GM12878 (cell line): ENCODE data around the gene LRP1.

Source experiments
- NFYB ChIP-seq: IDR thresholded peaks from 2 replicates; pipeline ENCODE4 v1.6.1; 2011; ENCODE audit warnings: low read depth, mild to moderate bottlenecking, low read length, improper control_type of control experiment, moderate library complexity; ENCODE audit not compliant: insufficient read depth
- SUPT20H ChIP-seq: IDR thresholded peaks from 2 replicates; pipeline ENCODE4 v1.6.1; 2011; ENCODE audit warnings: low read depth, mild to moderate bottlenecking, low read length, moderate library complexity, borderline replicate concordance; ENCODE audit not compliant: control insufficient read depth
- TF ChIP-seq, protein P1 (sequence below): fragments of 450-650 bp; formaldehyde crosslinking; IDR thresholded peaks from 2 replicates; pipeline ENCODE4 v1.4.0; 2020; ENCODE audit warnings: mild to moderate bottlenecking, moderate library complexity
- TF ChIP-seq, protein P2 (sequence below): fragments of 450-650 bp; IDR thresholded peaks from 2 replicates; pipeline ENCODE4 v1.6.1; 2017; ENCODE audit warnings: mild to moderate bottlenecking, moderate library complexity
- TF ChIP-seq, protein P3 (sequence below): fragments of 450-650 bp; formaldehyde crosslinking; IDR thresholded peaks from 2 replicates; pipeline ENCODE4 v1.4.0; 2022; ENCODE audit warnings: mild to moderate bottlenecking, moderate library complexity
- TF ChIP-seq, protein P4 (sequence below), 3 experiments: IDR thresholded peaks in 2 of 3; conservative IDR thresholded peaks in 1 of 3; 2 replicates each; pipeline ENCODE4 v1.5.1; 2011; ENCODE audit warnings: low read depth in 3 of 3, low read length in 3 of 3, mild to moderate bottlenecking in 3 of 3, control low read depth in 2 of 3, moderate library complexity in 2 of 3, inconsistent platforms in 1 of 3, mixed read lengths in 1 of 3; ENCODE audit not compliant: control insufficient read depth in 2 of 3, insufficient read depth in 1 of 3; ENCODE audit errors: extremely low read depth in 1 of 3
- TF ChIP-seq, protein P5 (sequence below): fragments of 450-650 bp; IDR thresholded peaks from 2 replicates; pipeline ENCODE4 v1.6.1; 2017; ENCODE audit warnings: mild to moderate bottlenecking

- TF ChIP-seq, protein P1, sequence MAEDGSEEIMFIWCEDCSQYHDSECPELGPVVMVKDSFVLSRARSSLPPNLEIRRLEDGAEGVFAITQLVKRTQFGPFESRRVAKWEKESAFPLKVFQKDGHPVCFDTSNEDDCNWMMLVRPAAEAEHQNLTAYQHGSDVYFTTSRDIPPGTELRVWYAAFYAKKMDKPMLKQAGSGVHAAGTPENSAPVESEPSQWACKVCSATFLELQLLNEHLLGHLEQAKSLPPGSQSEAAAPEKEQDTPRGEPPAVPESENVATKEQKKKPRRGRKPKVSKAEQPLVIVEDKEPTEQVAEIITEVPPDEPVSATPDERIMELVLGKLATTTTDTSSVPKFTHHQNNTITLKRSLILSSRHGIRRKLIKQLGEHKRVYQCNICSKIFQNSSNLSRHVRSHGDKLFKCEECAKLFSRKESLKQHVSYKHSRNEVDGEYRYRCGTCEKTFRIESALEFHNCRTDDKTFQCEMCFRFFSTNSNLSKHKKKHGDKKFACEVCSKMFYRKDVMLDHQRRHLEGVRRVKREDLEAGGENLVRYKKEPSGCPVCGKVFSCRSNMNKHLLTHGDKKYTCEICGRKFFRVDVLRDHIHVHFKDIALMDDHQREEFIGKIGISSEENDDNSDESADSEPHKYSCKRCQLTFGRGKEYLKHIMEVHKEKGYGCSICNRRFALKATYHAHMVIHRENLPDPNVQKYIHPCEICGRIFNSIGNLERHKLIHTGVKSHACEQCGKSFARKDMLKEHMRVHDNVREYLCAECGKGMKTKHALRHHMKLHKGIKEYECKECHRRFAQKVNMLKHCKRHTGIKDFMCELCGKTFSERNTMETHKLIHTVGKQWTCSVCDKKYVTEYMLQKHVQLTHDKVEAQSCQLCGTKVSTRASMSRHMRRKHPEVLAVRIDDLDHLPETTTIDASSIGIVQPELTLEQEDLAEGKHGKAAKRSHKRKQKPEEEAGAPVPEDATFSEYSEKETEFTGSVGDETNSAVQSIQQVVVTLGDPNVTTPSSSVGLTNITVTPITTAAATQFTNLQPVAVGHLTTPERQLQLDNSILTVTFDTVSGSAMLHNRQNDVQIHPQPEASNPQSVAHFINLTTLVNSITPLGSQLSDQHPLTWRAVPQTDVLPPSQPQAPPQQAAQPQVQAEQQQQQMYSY, result no peak
- no peak for TF ChIP-seq SUPT20H
- TF ChIP-seq, protein P2, sequence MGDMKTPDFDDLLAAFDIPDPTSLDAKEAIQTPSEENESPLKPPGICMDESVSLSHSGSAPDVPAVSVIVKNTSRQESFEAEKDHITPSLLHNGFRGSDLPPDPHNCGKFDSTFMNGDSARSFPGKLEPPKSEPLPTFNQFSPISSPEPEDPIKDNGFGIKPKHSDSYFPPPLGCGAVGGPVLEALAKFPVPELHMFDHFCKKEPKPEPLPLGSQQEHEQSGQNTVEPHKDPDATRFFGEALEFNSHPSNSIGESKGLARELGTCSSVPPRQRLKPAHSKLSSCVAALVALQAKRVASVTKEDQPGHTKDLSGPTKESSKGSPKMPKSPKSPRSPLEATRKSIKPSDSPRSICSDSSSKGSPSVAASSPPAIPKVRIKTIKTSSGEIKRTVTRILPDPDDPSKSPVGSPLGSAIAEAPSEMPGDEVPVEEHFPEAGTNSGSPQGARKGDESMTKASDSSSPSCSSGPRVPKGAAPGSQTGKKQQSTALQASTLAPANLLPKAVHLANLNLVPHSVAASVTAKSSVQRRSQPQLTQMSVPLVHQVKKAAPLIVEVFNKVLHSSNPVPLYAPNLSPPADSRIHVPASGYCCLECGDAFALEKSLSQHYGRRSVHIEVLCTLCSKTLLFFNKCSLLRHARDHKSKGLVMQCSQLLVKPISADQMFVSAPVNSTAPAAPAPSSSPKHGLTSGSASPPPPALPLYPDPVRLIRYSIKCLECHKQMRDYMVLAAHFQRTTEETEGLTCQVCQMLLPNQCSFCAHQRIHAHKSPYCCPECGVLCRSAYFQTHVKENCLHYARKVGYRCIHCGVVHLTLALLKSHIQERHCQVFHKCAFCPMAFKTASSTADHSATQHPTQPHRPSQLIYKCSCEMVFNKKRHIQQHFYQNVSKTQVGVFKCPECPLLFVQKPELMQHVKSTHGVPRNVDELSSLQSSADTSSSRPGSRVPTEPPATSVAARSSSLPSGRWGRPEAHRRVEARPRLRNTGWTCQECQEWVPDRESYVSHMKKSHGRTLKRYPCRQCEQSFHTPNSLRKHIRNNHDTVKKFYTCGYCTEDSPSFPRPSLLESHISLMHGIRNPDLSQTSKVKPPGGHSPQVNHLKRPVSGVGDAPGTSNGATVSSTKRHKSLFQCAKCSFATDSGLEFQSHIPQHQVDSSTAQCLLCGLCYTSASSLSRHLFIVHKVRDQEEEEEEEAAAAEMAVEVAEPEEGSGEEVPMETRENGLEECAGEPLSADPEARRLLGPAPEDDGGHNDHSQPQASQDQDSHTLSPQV, result no peak
- no peak for TF ChIP-seq NFYB
- TF ChIP-seq, protein P3, sequence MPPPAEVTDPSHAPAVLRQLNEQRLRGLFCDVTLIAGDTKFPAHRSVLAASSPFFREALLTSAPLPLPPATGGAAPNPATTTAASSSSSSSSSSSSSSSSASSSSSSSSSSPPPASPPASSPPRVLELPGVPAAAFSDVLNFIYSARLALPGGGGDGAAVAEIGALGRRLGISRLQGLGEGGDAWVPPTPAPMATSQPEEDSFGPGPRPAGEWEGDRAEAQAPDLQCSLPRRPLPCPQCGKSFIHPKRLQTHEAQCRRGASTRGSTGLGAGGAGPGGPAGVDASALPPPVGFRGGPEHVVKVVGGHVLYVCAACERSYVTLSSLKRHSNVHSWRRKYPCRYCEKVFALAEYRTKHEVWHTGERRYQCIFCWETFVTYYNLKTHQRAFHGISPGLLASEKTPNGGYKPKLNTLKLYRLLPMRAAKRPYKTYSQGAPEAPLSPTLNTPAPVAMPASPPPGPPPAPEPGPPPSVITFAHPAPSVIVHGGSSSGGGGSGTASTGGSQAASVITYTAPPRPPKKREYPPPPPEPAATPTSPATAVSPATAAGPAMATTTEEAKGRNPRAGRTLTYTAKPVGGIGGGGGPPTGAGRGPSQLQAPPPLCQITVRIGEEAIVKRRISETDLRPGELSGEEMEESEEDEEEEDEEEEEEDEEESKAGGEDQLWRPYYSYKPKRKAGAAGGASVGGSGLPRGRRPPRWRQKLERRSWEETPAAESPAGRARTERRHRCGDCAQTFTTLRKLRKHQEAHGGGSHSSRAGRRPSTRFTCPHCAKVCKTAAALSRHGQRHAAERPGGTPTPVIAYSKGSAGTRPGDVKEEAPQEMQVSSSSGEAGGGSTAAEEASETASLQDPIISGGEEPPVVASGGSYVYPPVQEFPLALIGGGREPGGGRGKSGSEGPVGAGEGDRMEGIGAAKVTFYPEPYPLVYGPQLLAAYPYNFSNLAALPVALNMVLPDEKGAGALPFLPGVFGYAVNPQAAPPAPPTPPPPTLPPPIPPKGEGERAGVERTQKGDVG (CRISPR knock-in tag), result no peak
- TF ChIP-seq, protein P4, sequence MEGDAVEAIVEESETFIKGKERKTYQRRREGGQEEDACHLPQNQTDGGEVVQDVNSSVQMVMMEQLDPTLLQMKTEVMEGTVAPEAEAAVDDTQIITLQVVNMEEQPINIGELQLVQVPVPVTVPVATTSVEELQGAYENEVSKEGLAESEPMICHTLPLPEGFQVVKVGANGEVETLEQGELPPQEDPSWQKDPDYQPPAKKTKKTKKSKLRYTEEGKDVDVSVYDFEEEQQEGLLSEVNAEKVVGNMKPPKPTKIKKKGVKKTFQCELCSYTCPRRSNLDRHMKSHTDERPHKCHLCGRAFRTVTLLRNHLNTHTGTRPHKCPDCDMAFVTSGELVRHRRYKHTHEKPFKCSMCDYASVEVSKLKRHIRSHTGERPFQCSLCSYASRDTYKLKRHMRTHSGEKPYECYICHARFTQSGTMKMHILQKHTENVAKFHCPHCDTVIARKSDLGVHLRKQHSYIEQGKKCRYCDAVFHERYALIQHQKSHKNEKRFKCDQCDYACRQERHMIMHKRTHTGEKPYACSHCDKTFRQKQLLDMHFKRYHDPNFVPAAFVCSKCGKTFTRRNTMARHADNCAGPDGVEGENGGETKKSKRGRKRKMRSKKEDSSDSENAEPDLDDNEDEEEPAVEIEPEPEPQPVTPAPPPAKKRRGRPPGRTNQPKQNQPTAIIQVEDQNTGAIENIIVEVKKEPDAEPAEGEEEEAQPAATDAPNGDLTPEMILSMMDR (IDR thresholded peaks at IDR 0.05 in 2 of 3, conservative IDR thresholded peaks at IDR 0.05 in 1 of 3; ENCODE audit: control insufficient read depth in 2 of 3, extremely low read depth in 1 of 3, insufficient read depth in 1 of 3, low read depth in 3 of 3, low read length in 3 of 3), result no peak
- TF ChIP-seq, protein P5, sequence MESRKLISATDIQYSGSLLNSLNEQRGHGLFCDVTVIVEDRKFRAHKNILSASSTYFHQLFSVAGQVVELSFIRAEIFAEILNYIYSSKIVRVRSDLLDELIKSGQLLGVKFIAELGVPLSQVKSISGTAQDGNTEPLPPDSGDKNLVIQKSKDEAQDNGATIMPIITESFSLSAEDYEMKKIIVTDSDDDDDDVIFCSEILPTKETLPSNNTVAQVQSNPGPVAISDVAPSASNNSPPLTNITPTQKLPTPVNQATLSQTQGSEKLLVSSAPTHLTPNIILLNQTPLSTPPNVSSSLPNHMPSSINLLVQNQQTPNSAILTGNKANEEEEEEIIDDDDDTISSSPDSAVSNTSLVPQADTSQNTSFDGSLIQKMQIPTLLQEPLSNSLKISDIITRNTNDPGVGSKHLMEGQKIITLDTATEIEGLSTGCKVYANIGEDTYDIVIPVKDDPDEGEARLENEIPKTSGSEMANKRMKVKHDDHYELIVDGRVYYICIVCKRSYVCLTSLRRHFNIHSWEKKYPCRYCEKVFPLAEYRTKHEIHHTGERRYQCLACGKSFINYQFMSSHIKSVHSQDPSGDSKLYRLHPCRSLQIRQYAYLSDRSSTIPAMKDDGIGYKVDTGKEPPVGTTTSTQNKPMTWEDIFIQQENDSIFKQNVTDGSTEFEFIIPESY, result no peak
Measured at GRCh38 chr12:57178213-57178612, 49.9 kb downstream of the LRP1 start.
